Measurements from ENCODE around the gene CLDN5.

DNA sequence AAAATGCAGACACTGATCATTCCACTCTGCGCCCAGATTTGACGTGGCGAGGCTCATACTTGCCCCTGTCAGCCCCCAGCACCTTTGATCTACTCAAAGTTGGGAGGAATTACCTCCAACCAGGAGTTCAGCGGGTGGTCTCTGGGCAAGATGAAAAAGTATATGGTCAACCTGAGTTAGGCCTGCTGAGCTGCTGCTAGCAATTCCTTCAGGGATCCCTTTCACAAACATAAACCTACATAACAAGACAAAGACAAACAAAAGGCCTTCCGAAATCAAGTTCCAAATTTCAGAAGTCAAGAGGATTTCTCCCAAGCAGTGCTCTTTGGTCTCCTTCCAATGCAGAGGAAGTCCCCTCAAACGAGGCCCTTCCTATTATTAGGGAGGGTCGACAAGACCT, 20.8 kb downstream of the CLDN5 start:
- TF ChIP-seq, protein P1, sequence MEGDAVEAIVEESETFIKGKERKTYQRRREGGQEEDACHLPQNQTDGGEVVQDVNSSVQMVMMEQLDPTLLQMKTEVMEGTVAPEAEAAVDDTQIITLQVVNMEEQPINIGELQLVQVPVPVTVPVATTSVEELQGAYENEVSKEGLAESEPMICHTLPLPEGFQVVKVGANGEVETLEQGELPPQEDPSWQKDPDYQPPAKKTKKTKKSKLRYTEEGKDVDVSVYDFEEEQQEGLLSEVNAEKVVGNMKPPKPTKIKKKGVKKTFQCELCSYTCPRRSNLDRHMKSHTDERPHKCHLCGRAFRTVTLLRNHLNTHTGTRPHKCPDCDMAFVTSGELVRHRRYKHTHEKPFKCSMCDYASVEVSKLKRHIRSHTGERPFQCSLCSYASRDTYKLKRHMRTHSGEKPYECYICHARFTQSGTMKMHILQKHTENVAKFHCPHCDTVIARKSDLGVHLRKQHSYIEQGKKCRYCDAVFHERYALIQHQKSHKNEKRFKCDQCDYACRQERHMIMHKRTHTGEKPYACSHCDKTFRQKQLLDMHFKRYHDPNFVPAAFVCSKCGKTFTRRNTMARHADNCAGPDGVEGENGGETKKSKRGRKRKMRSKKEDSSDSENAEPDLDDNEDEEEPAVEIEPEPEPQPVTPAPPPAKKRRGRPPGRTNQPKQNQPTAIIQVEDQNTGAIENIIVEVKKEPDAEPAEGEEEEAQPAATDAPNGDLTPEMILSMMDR (IDR thresholded peaks at IDR 0.05): no peak
- no peak for TF ChIP-seq POLR2A (IDR thresholded peaks at IDR 0.05)
- no peak for TF ChIP-seq EP300 (IDR thresholded peaks at IDR 0.05)

Measured in tibial nerve (tissue), 4 donors.